HepG2 (cell line): ENCODE data around the gene TBX21. TPM values are rescaled to one million over a fixed set of nuclear protein-coding genes. Genes with fewer than 3 reads are reported as not detected.

Source experiments
- ATAC-seq: fragments of 200-7000 bp; cut with Tn5 transposase; 3 replicates; pipeline ENCODE4 v1.9.1; 2020; ENCODE audit warnings: mild to moderate bottlenecking, moderate library complexity
- BruUV-seq: library from RNA; stranded (reverse); fragments of 400-500 nt; replicated peaks from 2 replicates; lab custom pipeline; 2021; lab: Mats Ljungman, UMichigan
- CTCF ChIA-PET: fragments of 300-600 bp; formaldehyde crosslinking; extraction: SDS; loops from one replicate; lab custom pipeline; 2021; ENCODE audit warnings: low total read pairs, inconsistent platforms, low intra/inter-chr PET ratio; lab: Yijun Ruan, JAX
- POLR2A ChIA-PET: fragments of 350-600 bp; sonication (Branson Sonifier 250); formaldehyde crosslinking; loops from one replicate; lab custom pipeline; 2020; ENCODE audit warnings: antibody characterized with exemption, inconsistent platforms; lab: Yijun Ruan, JAX
- DNase-seq: peaks from one replicate; pipeline ENCODE4 v3.0.0-alpha.2; 2015; ENCODE audit warnings: low spot score
- FAIRE-seq: peaks from 3 replicates; lab custom pipeline; 2011; peaks lifted over from hg19 to GRCh38; lab: Jason Lieb, UNC
- H2AFZ ChIP-seq: one replicate; pipeline ENCODE4 v1.6.1; 2011; ENCODE audit warnings: low read length, inconsistent platforms
- H3K27ac ChIP-seq: fragments of 300-600 bp; 3 replicates; pipeline ENCODE4 v1.8.0; 2011; ENCODE audit warnings: mixed run types, mild to moderate bottlenecking, mixed read lengths, low read length, inconsistent platforms; ENCODE audit not compliant: insufficient read depth; ENCODE audit errors: extremely low read length
- H3K27me3 ChIP-seq, 2 experiments: fragments of 200-600 bp in 1 of 2; 2 replicates in 1 of 2; 3 replicates in 1 of 2; pipeline versions ENCODE4 v1.6.0 to v1.8.0; 2011; ENCODE audit warnings: low read length in 2 of 2, mild to moderate bottlenecking in 2 of 2, moderate library complexity in 2 of 2, inconsistent platforms in 1 of 2; ENCODE audit not compliant: insufficient read depth in 2 of 2, control insufficient read depth in 1 of 2
- H3K36me3 ChIP-seq, 2 experiments: fragments of 200-600 bp in 1 of 2; replicated peaks in 1 of 2; 2 replicates in 1 of 2; 3 replicates in 1 of 2; pipeline versions ENCODE4 v1.5.1 to v1.8.0; 2011; ENCODE audit warnings: low read length in 2 of 2, inconsistent platforms in 1 of 2; ENCODE audit not compliant: insufficient read depth in 2 of 2, control insufficient read depth in 1 of 2
- H3K4me1 ChIP-seq: 2 replicates; pipeline ENCODE4 v1.5.1; 2012; ENCODE audit warnings: low read length, inconsistent platforms; ENCODE audit not compliant: insufficient read depth
- H3K4me2 ChIP-seq: 2 replicates; pipeline ENCODE4 v1.6.0; 2011; ENCODE audit warnings: low read depth, low read length, inconsistent platforms
- H3K4me3 ChIP-seq, 3 experiments: fragments of 200-600 bp in 1 of 3; sonication (generic), shearing (Covaris generic) in 1 of 3; replicated peaks in 1 of 3; 2 replicates each; pipeline ENCODE4 v1.5.1; 2011 to 2016; ENCODE audit warnings: low read length in 3 of 3, inconsistent platforms in 2 of 3, low read depth in 2 of 3, mild to moderate bottlenecking in 2 of 3, control low read depth in 1 of 3, mixed read lengths in 1 of 3; ENCODE audit not compliant: insufficient read depth in 1 of 3
- H3K79me2 ChIP-seq: one replicate; pipeline ENCODE4 v1.6.1; 2011; ENCODE audit warnings: low read length, inconsistent platforms; ENCODE audit not compliant: insufficient read depth
- H3K9ac ChIP-seq: 2 replicates; pipeline ENCODE4 v1.6.0; 2011; ENCODE audit warnings: mild to moderate bottlenecking, low read depth, low read length, inconsistent platforms; ENCODE audit not compliant: insufficient read depth
- H3K9me3 ChIP-seq: 2 replicates; pipeline ENCODE4 v1.5.1; 2012; ENCODE audit warnings: mild to moderate bottlenecking, low read length
- H4K20me1 ChIP-seq: 2 replicates; pipeline ENCODE4 v1.6.0; 2011; ENCODE audit warnings: inconsistent platforms, mild to moderate bottlenecking, low read length, moderate library complexity; ENCODE audit not compliant: insufficient read depth
- BCLAF1 ChIP-seq: fragments of 450-650 bp; IDR thresholded peaks from 2 replicates; pipeline ENCODE4 v1.6.1; 2017; ENCODE audit warnings: mild to moderate bottlenecking
- CREB3 ChIP-seq: sonication (generic); formaldehyde crosslinking; IDR thresholded peaks from 2 replicates; pipeline ENCODE4 v1.5.0; 2020; ENCODE audit warnings: missing genetic modification reagents
- FOXA1 ChIP-seq, 2 experiments: fragments of 450-650 bp in 1 of 2; sonication (generic) in 1 of 2; formaldehyde crosslinking in 1 of 2; IDR thresholded peaks; 2 replicates each; pipeline versions ENCODE4 v1.4.0 to v1.6.1; 2016 to 2020; ENCODE audit warnings: missing genetic modification reagents in 1 of 2
- GMEB2 ChIP-seq: IDR thresholded peaks from 2 replicates; pipeline ENCODE4 v1.6.1; 2016; ENCODE audit warnings: missing biosample characterization, missing genetic modification reagents, low read depth
- MIER2 ChIP-seq: IDR thresholded peaks from 2 replicates; pipeline ENCODE4 v1.6.1; 2016; ENCODE audit warnings: missing biosample characterization, missing genetic modification reagents
- RBFOX2 ChIP-seq: fragments of 200-400 bp; formaldehyde crosslinking; IDR thresholded peaks from 2 replicates; pipeline ENCODE4 v1.6.1; 2017; ENCODE audit warnings: low read depth, mild to moderate bottlenecking, low read length
- SIX4 ChIP-seq: sonication (generic); formaldehyde crosslinking; IDR thresholded peaks from 2 replicates; pipeline ENCODE4 v1.4.0; 2020; ENCODE audit warnings: missing genetic modification reagents
- SRF ChIP-seq: IDR thresholded peaks from 2 replicates; pipeline ENCODE4 v1.6.1; 2011; ENCODE audit warnings: mild to moderate bottlenecking, low read depth, low read length, moderate library complexity
- WIZ ChIP-seq: sonication (generic); formaldehyde crosslinking; IDR thresholded peaks from 2 replicates; pipeline ENCODE4 v1.5.1; 2020; ENCODE audit warnings: mild to moderate bottlenecking, missing genetic modification reagents
- ZFP36 ChIP-seq: fragments of 150-350 bp; IDR thresholded peaks from 2 replicates; pipeline ENCODE4 v1.6.1; 2018; ENCODE audit warnings: borderline replicate concordance, low read length, low read depth; ENCODE audit not compliant: partially characterized antibody
- ZFP41 ChIP-seq: sonication (generic); formaldehyde crosslinking; IDR thresholded peaks from 2 replicates; pipeline ENCODE4 v1.4.0; 2020; ENCODE audit warnings: mild to moderate bottlenecking, missing genetic modification reagents, borderline replicate concordance
- ZNF207 ChIP-seq: fragments of 450-650 bp; IDR thresholded peaks from 2 replicates; pipeline ENCODE4 v1.6.1; 2016; ENCODE audit warnings: antibody characterized with exemption, borderline replicate concordance
- ZNF260 ChIP-seq: sonication (generic); formaldehyde crosslinking; IDR thresholded peaks from 2 replicates; pipeline ENCODE4 v1.4.0; 2020; ENCODE audit warnings: missing genetic modification reagents, low read depth, mild to moderate bottlenecking, borderline replicate concordance
- ZNF720 ChIP-seq: sonication (generic); formaldehyde crosslinking; IDR thresholded peaks from 2 replicates; pipeline ENCODE4 v1.4.0; 2020; ENCODE audit warnings: missing genetic modification reagents
- ZNF792 ChIP-seq: IDR thresholded peaks from 2 replicates; pipeline ENCODE4 v1.6.1; 2016
- WGBS: methylation state at CpG from one replicate; pipeline ENCODE4 v1.1.6; 2017; ENCODE audit warnings: low lambda C conversion rate; 5-methylcytosine and 5-hydroxymethylcytosine counted together
- in situ Hi-C: cut with HindIII; loops from 2 replicates; pipeline ENCODE4 v1.10.0; 2017; ENCODE audit warnings: low pct_unique_long_range_greater_than_20kb; ENCODE audit not compliant: extremely low pct_ligation_motif_present
- intact Hi-C: fragments of 100-400 bp; cut with micrococcal nuclease; formaldehyde crosslinking; loops from one replicate; pipeline ENCODE4 v1.10.0; 2022; ENCODE audit not compliant: unreplicated experiment
- polyA plus RNA-seq, 8 experiments: library from polyadenylated mRNA; depleted of rRNA in 3 of 8; stranded (reverse) in 7 of 8; unstranded in 1 of 8; fragments of >200 nt; fragmentation: Illumina TruSeq in 4 of 8; extraction: Trizol in 4 of 8; gene quantifications; 2 replicates each; pipeline versions ENCODE4 v1.2.1 to v1.2.3, GENCODE V29; 2011 to 2016; ENCODE audit warnings: low read depth in 4 of 8, missing spikeins in 1 of 8, mixed read lengths in 1 of 8; ENCODE audit not compliant: insufficient read depth in 1 of 8
- total RNA-seq, 5 experiments: library from RNA; depleted of rRNA; stranded (reverse); fragments of >200 nt; fragmentation: Illumina TruSeq; extraction: Trizol; gene quantifications; 2 replicates each; pipeline ENCODE4 v1.2.3, GENCODE V29; 2016; ENCODE audit warnings: low read depth in 1 of 5
- TF ChIP-seq, protein P1 (sequence below): sonication (generic); formaldehyde crosslinking; IDR thresholded peaks from 2 replicates; pipeline ENCODE4 v1.5.0; 2020; ENCODE audit warnings: mild to moderate bottlenecking, missing genetic modification reagents
- TF ChIP-seq, protein P2 (sequence below): sonication (generic); formaldehyde crosslinking; IDR thresholded peaks from 2 replicates; pipeline ENCODE4 v1.8.0; 2022; ENCODE audit warnings: mild to moderate bottlenecking, missing genetic modification reagents

Gene TBX21
- total and polyA plus RNA-seq, 2 of the 13 experiments (the other 11 are each of a cell fraction or from before 2014, with no cell fraction given), result not detected

DNA sequence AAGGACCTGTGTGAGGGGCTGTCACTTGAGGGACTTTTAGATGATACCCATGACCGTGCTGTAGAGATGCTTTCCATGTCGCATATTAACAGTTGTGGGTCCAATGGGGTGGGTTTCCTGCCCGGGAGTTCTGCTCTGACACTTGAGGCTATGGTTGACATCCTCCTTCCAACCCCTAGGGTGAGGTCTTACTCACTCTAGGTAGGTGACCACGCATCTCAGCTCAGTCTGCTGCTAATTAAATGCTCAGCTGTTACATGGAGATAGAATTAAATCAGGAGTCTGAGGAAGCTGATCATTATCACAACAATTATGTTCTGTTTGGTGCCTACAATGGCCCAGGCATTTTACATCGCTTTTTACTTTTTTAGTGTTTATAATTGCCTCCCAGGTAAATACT, 48.4 kb downstream of the TBX21 start:
- in situ Hi-C loops (no loop called here), intact Hi-C loops (no loop called here)
- Histone ChIP-seq H3K9me3 (no peaks in the 10 kb centered on the region), H3K4me3 (no peak overlapping the region), H2AFZ (no peak overlapping the region), H3K9ac (no peak overlapping the region), H3K27ac (no peak overlapping the region), H3K36me3 (no peaks in the 10 kb centered on the region), H3K79me2 (no peaks in the 10 kb centered on the region), H3K4me1 (no peaks in the 10 kb centered on the region), H3K4me2 (no peak overlapping the region), H3K27me3 (peaks cover 4 to 51% of the 10 kb centered on the region in 2 experiments; a peak in 3 of 5 replicates), H4K20me1 (peaks cover 4% of the 10 kb centered on the region; the same call in 1 of the 2 replicates)
- ATAC-seq, result no peak
- FAIRE-seq, result no peak
- no peak for DNase-seq
- under 1% methylated on average over 5 of the region's 5 CpGs for WGBS
- BruUV-seq, result no TSS peak
- ChIA-PET POLR2A (no interaction called here), CTCF (no interaction called here)
- TF ChIP-seq CREB3 (CRISPR knock-in tag) (no peak), FOXA1 (IDR thresholded peaks at IDR 0.05) (no peak), FOXA1 (CRISPR knock-in tag; IDR thresholded peaks at IDR 0.05) (no peak), ZFP41 (CRISPR knock-in tag) (no peak), SIX4 (CRISPR knock-in tag) (no peak), SRF (no peak), GMEB2 (CRISPR knock-in tag) (no peak), ZFP36 (no peak), MIER2 (CRISPR knock-in tag) (no peak), ZNF207 (no peak), RBFOX2 (no peak), BCLAF1 (no peak), ZNF792 (CRISPR knock-in tag) (no peak), WIZ (CRISPR knock-in tag) (no peak), ZNF260 (CRISPR knock-in tag) (no peak), ZNF720 (CRISPR knock-in tag) (no peak)
- TF ChIP-seq, protein P1, sequence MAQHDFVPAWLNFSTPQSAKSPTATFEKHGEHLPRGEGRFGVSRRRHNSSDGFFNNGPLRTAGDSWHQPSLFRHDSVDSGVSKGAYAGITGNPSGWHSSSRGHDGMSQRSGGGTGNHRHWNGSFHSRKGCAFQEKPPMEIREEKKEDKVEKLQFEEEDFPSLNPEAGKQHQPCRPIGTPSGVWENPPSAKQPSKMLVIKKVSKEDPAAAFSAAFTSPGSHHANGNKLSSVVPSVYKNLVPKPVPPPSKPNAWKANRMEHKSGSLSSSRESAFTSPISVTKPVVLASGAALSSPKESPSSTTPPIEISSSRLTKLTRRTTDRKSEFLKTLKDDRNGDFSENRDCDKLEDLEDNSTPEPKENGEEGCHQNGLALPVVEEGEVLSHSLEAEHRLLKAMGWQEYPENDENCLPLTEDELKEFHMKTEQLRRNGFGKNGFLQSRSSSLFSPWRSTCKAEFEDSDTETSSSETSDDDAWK (CRISPR knock-in tag), result no peak
- TF ChIP-seq, protein P2, sequence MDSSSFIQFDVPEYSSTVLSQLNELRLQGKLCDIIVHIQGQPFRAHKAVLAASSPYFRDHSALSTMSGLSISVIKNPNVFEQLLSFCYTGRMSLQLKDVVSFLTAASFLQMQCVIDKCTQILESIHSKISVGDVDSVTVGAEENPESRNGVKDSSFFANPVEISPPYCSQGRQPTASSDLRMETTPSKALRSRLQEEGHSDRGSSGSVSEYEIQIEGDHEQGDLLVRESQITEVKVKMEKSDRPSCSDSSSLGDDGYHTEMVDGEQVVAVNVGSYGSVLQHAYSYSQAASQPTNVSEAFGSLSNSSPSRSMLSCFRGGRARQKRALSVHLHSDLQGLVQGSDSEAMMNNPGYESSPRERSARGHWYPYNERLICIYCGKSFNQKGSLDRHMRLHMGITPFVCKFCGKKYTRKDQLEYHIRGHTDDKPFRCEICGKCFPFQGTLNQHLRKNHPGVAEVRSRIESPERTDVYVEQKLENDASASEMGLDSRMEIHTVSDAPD (CRISPR knock-in tag), result no peak
